Body of pancreas (tissue), 4 donors: ENCODE data around the gene MET. TPM values are rescaled to one million over a fixed set of nuclear protein-coding genes. Genes with fewer than 3 reads are reported as not detected.

Experiments used
- ATAC-seq: fragments of 150-250 bp; one replicate; pipeline ENCODE4 v1.9.1; 2016
- DNase-seq, 4 donors: peaks; one replicate each; pipeline ENCODE4 v3.0.0-alpha.2; 2019
- H3K27ac ChIP-seq, 4 donors: fragments of 200-600 bp; sonication (generic); 1 replicate in 3 of 4; 2 replicates in 1 of 4; pipeline versions ENCODE4 v1.5.1 to v1.6.1; 2016 to 2019; ENCODE audit warnings: mild to moderate bottlenecking in 1 of 4, mixed read lengths in 1 of 4, moderate library complexity in 1 of 4
- H3K27me3 ChIP-seq, 2 donors: fragments of 200-600 bp; sonication (generic); one replicate each; pipeline ENCODE4 v1.6.0; 2016; ENCODE audit warnings: mild to moderate bottlenecking in 1 of 2
- H3K36me3 ChIP-seq, 2 donors: fragments of 200-600 bp; sonication (generic); replicated peaks in 1 of 2; 2 replicates each; pipeline ENCODE4 v1.5.1; 2016; ENCODE audit warnings: low read depth in 2 of 2; ENCODE audit not compliant: insufficient read depth in 1 of 2
- H3K4me1 ChIP-seq: fragments of 200-600 bp; sonication (generic); one replicate; pipeline ENCODE4 v1.6.0; 2016
- H3K4me3 ChIP-seq, 2 donors: fragments of 200-600 bp; sonication (generic); 1 replicate in 1 of 2; 2 replicates in 1 of 2; pipeline ENCODE4 v1.5.1; 2016 to 2019
- H3K9me3 ChIP-seq, 3 donors: fragments of 200-600 bp; sonication (generic); 1 replicate in 2 of 3; 2 replicates in 1 of 3; pipeline ENCODE4 v1.5.1; 2016
- CTCF ChIP-seq, 7 experiments: fragments of 450-650 bp in 4 of 7; fragments of 200-600 bp in 3 of 7; sonication (generic) in 3 of 7; IDR thresholded peaks; one replicate each; pipeline ENCODE4 v1.5.1; 2016 to 2019; ENCODE audit warnings: antibody characterized with exemption in 7 of 7
- POLR2A ChIP-seq, 3 donors: fragments of 450-650 bp; IDR thresholded peaks; one replicate each; pipeline ENCODE4 v1.6.1; 2016; ENCODE audit warnings: antibody characterized with exemption in 3 of 3, mild to moderate bottlenecking in 2 of 3
- WGBS, 2 donors: methylation state at CpG; one replicate each; pipeline ENCODE4 v1.1.5; 2017; 5-methylcytosine and 5-hydroxymethylcytosine counted together
- intact Hi-C: fragments of 100-400 bp; cut with DNase I; formaldehyde crosslinking; loops from one replicate; pipeline ENCODE4 v1.15.1; 2023
- total RNA-seq, 2 donors: library from RNA; depleted of rRNA; stranded (reverse); fragments of >200 nt; gene quantifications; one replicate each; pipeline ENCODE4 v1.1.0, GENCODE V29; 2016

The MET gene
- total RNA-seq, 2 donors from 2014 or later, result 21.3 to 23.7 TPM

GRCh38 chr7:116726713-116727431, 54.9 kb downstream of the MET start:
- 32 to 34% methylated on average over 4 of the region's 4 CpGs for WGBS, 2 donors
- no peak overlapping the region for H3K4me3 ChIP-seq

GRCh38 chr7:116727432-116728009, 55.5 kb downstream of the MET start:
- Histone ChIP-seq H3K4me3 (no peak overlapping the region), H3K27me3 (no peaks in the 10 kb centered on the region), H3K36me3 (no peaks in the 10 kb centered on the region), H3K4me1 (peaks cover 30% of the 10 kb centered on the region), H3K27ac (no peak overlapping the region), H3K9me3 (no peaks in the 10 kb centered on the region)
- DNase-seq, result no peak
- 52 to 54% methylated on average over 3 of the region's 3 CpGs for WGBS, 2 donors
- TF ChIP-seq CTCF (IDR thresholded peaks at IDR 0.05) (no peak), POLR2A (IDR thresholded peaks at IDR 0.05) (no peak)
- intact Hi-C loops, result no loop called here
- no peak for ATAC-seq

More at GRCh38 chr7:116726713-116727431, 54.9 kb downstream of the MET start:
- Histone ChIP-seq H3K36me3 (no peaks in the 10 kb centered on the region), H3K27me3 (no peaks in the 10 kb centered on the region), H3K4me1 (peaks cover 24% of the 10 kb centered on the region), H3K27ac (no peak overlapping the region), H3K9me3 (no peaks in the 10 kb centered on the region)
- DNase-seq (no peak), ATAC-seq (no peak)
- intact Hi-C loops, result no loop called here
- TF ChIP-seq POLR2A (IDR thresholded peaks at IDR 0.05) (no peak), CTCF (IDR thresholded peaks at IDR 0.05) (no peak)

- Histone ChIP-seq H3K36me3 (no peaks in the 10 kb centered on the region), H3K9me3 (no peaks in the 10 kb centered on the region), H3K4me3 (no peak overlapping the region), H3K27ac (no peak overlapping the region), H3K4me1 (peaks cover 39% of the 10 kb centered on the region), H3K27me3 (no peaks in the 10 kb centered on the region)
- TF ChIP-seq CTCF (IDR thresholded peaks at IDR 0.05) (no peak), POLR2A (IDR thresholded peaks at IDR 0.05) (no peak)
- intact Hi-C loops, result no loop called here
- 87 to 100% methylated on average over 1 of the region's 1 CpG for whole genome bisulfite sequencing, 2 donors
- DNase-seq (no peak), ATAC-seq (no peak)
These were observed 56.4 kb downstream of the MET start for GRCh38 chr7:116728413-116728812.

- Histone ChIP-seq H3K9me3 (no peaks in the 10 kb centered on the region), H3K4me1 (peaks cover 55% of the 10 kb centered on the region), H3K36me3 (no peaks in the 10 kb centered on the region), H3K27me3 (no peaks in the 10 kb centered on the region), H3K4me3 (no peak overlapping the region), H3K27ac (no peak overlapping the region)
- ATAC-seq (no peak), DNase-seq (no peak)
- WGBS, 2 donors, result 86 to 88% methylated on average over 9 of the region's 9 CpGs
- intact Hi-C loops, result no loop called here
- TF ChIP-seq POLR2A (IDR thresholded peaks at IDR 0.05) (no peak), CTCF (IDR thresholded peaks at IDR 0.05) (no peak)
These were observed 58.4 kb downstream of the MET start for GRCh38 chr7:116730097-116731022.
